Ovary (tissue), 9 donors: Measurements from ENCODE around the gene PRDM12. TPM values are rescaled to one million over a fixed set of nuclear protein-coding genes. Genes with fewer than 3 reads are reported as not detected.
"Not testable (repeated sequence)": the region's sequence is repeated elsewhere in the genome, so short reads cannot be mapped to it uniquely, and the experiment has no call there.

Source experiments
- DNase-seq, 5 donors: peaks; one replicate each; pipeline ENCODE4 v3.0.0-alpha.2; 2019 to 2020
- H3K27ac ChIP-seq, 2 donors: fragments of 200-600 bp; one replicate each; pipeline versions ENCODE4 v1.5.1 to v1.8.0; 2019 to 2022
- H3K27me3 ChIP-seq: fragments of 200-600 bp; one replicate; pipeline ENCODE4 v1.8.0; 2022
- H3K36me3 ChIP-seq: fragments of 200-600 bp; sonication (generic); one replicate; pipeline ENCODE4 v1.5.1; 2019
- H3K4me1 ChIP-seq: one replicate; pipeline ENCODE4 v1.8.1; 2013; ENCODE audit warnings: mild to moderate bottlenecking, moderate library complexity; ENCODE audit not compliant: insufficient read depth
- H3K4me3 ChIP-seq: fragments of 200-600 bp; sonication (generic); one replicate; pipeline ENCODE4 v1.5.1; 2017
- H3K9me3 ChIP-seq, 2 donors: fragments of 200-600 bp in 1 of 2; sonication (generic) in 1 of 2; one replicate each; pipeline versions ENCODE4 v1.5.1 to v1.8.1; 2013 to 2019; ENCODE audit warnings: mild to moderate bottlenecking in 1 of 2, moderate library complexity in 1 of 2
- CTCF ChIP-seq, 3 donors: fragments of 450-650 bp in 2 of 3; fragments of 200-600 bp in 1 of 3; IDR thresholded peaks; one replicate each; pipeline versions ENCODE4 v1.5.1 to v1.8.0; 2016 to 2022; ENCODE audit warnings: antibody characterized with exemption in 3 of 3, mild to moderate bottlenecking in 1 of 3
- EP300 ChIP-seq: sonication (generic); formaldehyde crosslinking; IDR thresholded peaks from one replicate; pipeline ENCODE4 v1.6.1; 2017; ENCODE audit warnings: antibody characterized with exemption
- POLR2A ChIP-seq: fragments of 450-650 bp; IDR thresholded peaks from one replicate; pipeline ENCODE4 v1.6.1; 2017; ENCODE audit warnings: antibody characterized with exemption, mild to moderate bottlenecking, moderate library complexity
- WGBS, 3 donors: extraction: QIAGEN DNeasy Blood & Tissue Kit in 1 of 3; methylation state at CpG; one replicate each; pipeline versions ENCODE4 v1.1.5 to v1.1.7; 2013 to 2017; 5-methylcytosine and 5-hydroxymethylcytosine counted together
- intact Hi-C, 4 donors: fragments of 100-400 bp; cut with DNase I; formaldehyde crosslinking; loops; one replicate each; pipeline versions ENCODE4 v1.11.0 to v1.15.1; 2022 to 2023
- polyA plus RNA-seq, 2 donors: library from polyadenylated mRNA; stranded (reverse); fragments of 200-250 nt in 1 of 2; fragments of 350-450 nt in 1 of 2; fragmentation: Illumina TruSeq in 1 of 2; extraction: RNeasy Lipid Tissue Mini Kit (QIAGEN cat#74804) in 1 of 2; gene quantifications; one replicate each; pipeline ENCODE4 v1.2.3, GENCODE V29; 2013 to 2014
- total RNA-seq, 7 donors: library from RNA; depleted of rRNA in 2 of 7; stranded (reverse); fragments of >200 nt in 2 of 7; fragmentation: NEBNext Ultra II Directional in 3 of 7; extraction: Animal tissue kit (Norgen Biotek cat#: 25700) in 3 of 7; gene quantifications; one replicate each; pipeline versions ENCODE4 v1.1.0 to v1.2.4, GENCODE V29; 2016 to 2023
- donor health status: DM: no; HTN: no; CAD: no; lungs with moderate emphysema.
- donor health status: DM: no; HTN: no; CAD: no.
- donor health status: Bipolar disorder and iron deficiency.
- donor health status: DM: yes; HTN: yes; CAD: no.
- donor health status: DM: no; HTN: no; CAD: no.
- donor health status: DM: yes; HTN: yes; CAD: no.

Gene PRDM12
- total and polyA plus RNA-seq, 9 donors = not detected

GRCh38 chr9:130681769-130682420 lies 17.5 kb downstream of the PRDM12 start:
- TF ChIP-seq EP300 (no peak), POLR2A (no peak), CTCF (IDR thresholded peaks at IDR 0.05) (no peak)
- WGBS, 3 donors = 1 to 2% (median 1%) methylated on average over 17 to 45 of the region's 45 CpGs
- Histone ChIP-seq H3K9me3 (no peaks in the 10 kb centered on the region), H3K4me3 (peak overlapping the region; percentile 40), H3K36me3 (no peaks in the 10 kb centered on the region), H3K27me3 (no peaks in the 10 kb centered on the region), H3K4me1 (peaks cover 4% of the 10 kb centered on the region), H3K27ac (no peak overlapping the region)
- DNase-seq = peak in 2 of 5 donors; percentile 35 to 44
- intact Hi-C loops = loop anchor here in 3 of 4 donors (5.0 to 10.0 kb wide), 3 partner anchors 220 to 577 kb away; no protein-coding TSS in a partner anchor

GRCh38 chr9:130682421-130683121 lies 18.2 kb downstream of the PRDM12 start:
- peak; percentile 61 to 81 (median 75) for DNase-seq
- no peak overlapping the region for H3K27ac ChIP-seq
- peak overlapping the region; percentile 40 for H3K4me3 ChIP-seq
- H3K36me3 ChIP-seq = no peaks in the 10 kb centered on the region
- no peaks in the 10 kb centered on the region for H3K27me3 ChIP-seq
- TF ChIP-seq CTCF (IDR thresholded peaks at IDR 0.05) = peak; percentile 70 to 74 (median 72)
- TF ChIP-seq EP300 = no peak
- no peak for TF ChIP-seq POLR2A
- intact Hi-C loops = loop anchor here in 3 of 4 donors (5.0 to 10.0 kb wide), 3 partner anchors 220 to 578 kb away; no protein-coding TSS in a partner anchor
- 4 to 5% (median 4%) methylated on average over 22 of the region's 22 CpGs for WGBS, 3 donors
- peaks cover 4% of the 10 kb centered on the region for H3K4me1 ChIP-seq
- no peaks in the 10 kb centered on the region for H3K9me3 ChIP-seq

GRCh38 chr9:130685104-130685503 lies 20.7 kb downstream of the PRDM12 start:
- no peak for DNase-seq
- Histone ChIP-seq H3K27ac (no peak overlapping the region), H3K4me3 (no peak overlapping the region), H3K9me3 (no peaks in the 10 kb centered on the region), H3K36me3 (no peaks in the 10 kb centered on the region), H3K4me1 (peaks cover 4% of the 10 kb centered on the region), H3K27me3 (no peaks in the 10 kb centered on the region)
- intact Hi-C loops = loop anchor here in 3 of 4 donors (2.0 to 10.0 kb wide), 3 partner anchors 224 to 580 kb away; no protein-coding TSS in a partner anchor
- no peak for TF ChIP-seq CTCF (IDR thresholded peaks at IDR 0.05)

GRCh38 chr9:130685945-130686344 lies 21.6 kb downstream of the PRDM12 start:
- not testable (repeated sequence) for H3K27ac ChIP-seq, H3K4me1 ChIP-seq, H3K4me3 ChIP-seq, DNase-seq, H3K9me3 ChIP-seq, H3K36me3 ChIP-seq, H3K27me3 ChIP-seq
- intact Hi-C loops = loop anchor here in 3 of 4 donors (2.0 to 10.0 kb wide), 3 partner anchors 225 to 581 kb away; no protein-coding TSS in a partner anchor
- 91 to 96% (median 93%) methylated on average over 11 of the region's 11 CpGs for WGBS, 3 donors

GRCh38 chr9:130687615-130688014 lies 23.2 kb downstream of the PRDM12 start:
- Histone ChIP-seq H3K36me3 (no peaks in the 10 kb centered on the region), H3K27me3 (no peaks in the 10 kb centered on the region), H3K4me1 (peaks cover 3% of the 10 kb centered on the region), H3K4me3 (no peak overlapping the region), H3K27ac (no peak overlapping the region), H3K9me3 (no peaks in the 10 kb centered on the region)
- TF ChIP-seq POLR2A (no peak), CTCF (IDR thresholded peaks at IDR 0.05) (no peak), EP300 (no peak)
- intact Hi-C loops = loop anchor here in 2 of 4 donors (10.0 kb wide), 2 partner anchors 573 to 583 kb away; no protein-coding TSS in a partner anchor
- WGBS, 3 donors = 71 to 87% (median 81%) methylated on average over 2 of the region's 2 CpGs
- no peak for DNase-seq
